Nephron (organoid): ENCODE data around the gene STAB2.
"Not testable (repeated sequence)": the region's sequence is repeated elsewhere in the genome, so short reads cannot be mapped to it uniquely, and the experiment has no call there.

Experiments used
- H3K27ac Mint-ChIP-seq, 3 experiments: 2 replicates each; pipeline ENCODE4 v1.8.0; 2020; ENCODE audit warnings: mixed read lengths in 3 of 3, mild to moderate bottlenecking in 2 of 3, moderate library complexity in 1 of 3
- H3K27me3 Mint-ChIP-seq: 2 replicates; pipeline ENCODE4 v1.8.0; 2021; ENCODE audit warnings: low read depth, mild to moderate bottlenecking, moderate library complexity, mixed read lengths
- H3K36me3 Mint-ChIP-seq: 2 replicates; pipeline ENCODE4 v1.8.0; 2020; ENCODE audit warnings: low read depth, mixed read lengths
- H3K4me1 Mint-ChIP-seq: 2 replicates; pipeline ENCODE4 v1.8.0; 2020; ENCODE audit warnings: mixed read lengths
- H3K4me3 Mint-ChIP-seq, 3 experiments: 2 replicates each; pipeline ENCODE4 v1.8.0; 2020; ENCODE audit warnings: mild to moderate bottlenecking in 3 of 3, mixed read lengths in 3 of 3, moderate library complexity in 2 of 3
- H3K9me3 Mint-ChIP-seq: 2 replicates; pipeline ENCODE4 v1.8.0; 2020; ENCODE audit warnings: mixed read lengths
- CTCF ChIP-seq, 3 experiments: fragments of 200-600 bp; sonication (generic); IDR thresholded peaks; one replicate each; pipeline ENCODE4 v1.5.0; 2021; ENCODE audit warnings: antibody characterized with exemption in 3 of 3; ENCODE audit not compliant: unreplicated experiment in 3 of 3

Gene STAB2

GRCh38 chr12:103807561-103808238, 220.6 kb downstream of the STAB2 start:
- H3K27ac Mint-ChIP-seq, result no peak overlapping the region
- peaks cover 10% of the 10 kb centered on the region for H3K36me3 Mint-ChIP-seq
- H3K9me3 Mint-ChIP-seq, result no peaks in the 10 kb centered on the region
- H3K27me3 Mint-ChIP-seq, result no peaks in the 10 kb centered on the region
- H3K4me1 Mint-ChIP-seq, result peaks cover 19% of the 10 kb centered on the region
- TF ChIP-seq CTCF (IDR thresholded peaks at IDR 0.05; ENCODE audit: unreplicated experiment in 3 of 3), result no peak
- no peak overlapping the region for H3K4me3 Mint-ChIP-seq

- Mint-ChIP-seq H3K27me3 (peaks cover 3% of the 10 kb centered on the region), H3K27ac (no peak overlapping the region), H3K9me3 (no peaks in the 10 kb centered on the region), H3K4me3 (no peak overlapping the region), H3K36me3 (peaks cover 11% of the 10 kb centered on the region), H3K4me1 (peaks cover 17% of the 10 kb centered on the region)
- no peak for TF ChIP-seq CTCF (IDR thresholded peaks at IDR 0.05; ENCODE audit: unreplicated experiment in 3 of 3)
Observed at GRCh38 chr12:103808239-103808880, 221.3 kb downstream of the STAB2 start.

- H3K9me3 Mint-ChIP-seq, result no peaks in the 10 kb centered on the region
- no peak overlapping the region for H3K27ac Mint-ChIP-seq
- H3K4me1 Mint-ChIP-seq, result peaks cover 22% of the 10 kb centered on the region
- no peak overlapping the region for H3K4me3 Mint-ChIP-seq
- H3K27me3 Mint-ChIP-seq, result peaks cover 3% of the 10 kb centered on the region
- TF ChIP-seq CTCF (IDR thresholded peaks at IDR 0.05; ENCODE audit: unreplicated experiment in 3 of 3), result no peak
- H3K36me3 Mint-ChIP-seq, result peaks cover 13% of the 10 kb centered on the region
Observed at GRCh38 chr12:103809154-103809553, 222.1 kb downstream of the STAB2 start.

GRCh38 chr12:103809639-103810038, 222.6 kb downstream of the STAB2 start:
- not testable (repeated sequence) for H3K27me3 Mint-ChIP-seq, H3K9me3 Mint-ChIP-seq, H3K27ac Mint-ChIP-seq, H3K4me3 Mint-ChIP-seq
- H3K4me1 Mint-ChIP-seq, result peaks cover 27% of the 10 kb centered on the region
- H3K36me3 Mint-ChIP-seq, result peaks cover 13% of the 10 kb centered on the region

GRCh38 chr12:103810111-103810510, 223.0 kb downstream of the STAB2 start:
- no peaks in the 10 kb centered on the region for H3K9me3 Mint-ChIP-seq
- H3K4me3 Mint-ChIP-seq, result no peak overlapping the region

GRCh38 chr12:103811791-103812190, 224.7 kb downstream of the STAB2 start:
- Mint-ChIP-seq H3K27ac (no peak overlapping the region), H3K4me3 (no peak overlapping the region), H3K27me3 (peaks cover 3% of the 10 kb centered on the region), H3K9me3 (no peaks in the 10 kb centered on the region), H3K4me1 (peaks cover 31% of the 10 kb centered on the region), H3K36me3 (peaks cover 11% of the 10 kb centered on the region)
- TF ChIP-seq CTCF (IDR thresholded peaks at IDR 0.05; ENCODE audit: unreplicated experiment in 3 of 3), result no peak

More at GRCh38 chr12:103810111-103810510, 223.0 kb downstream of the STAB2 start:
- Mint-ChIP-seq H3K27me3 (peaks cover 3% of the 10 kb centered on the region), H3K36me3 (peaks cover 13% of the 10 kb centered on the region), H3K4me1 (peaks cover 31% of the 10 kb centered on the region), H3K27ac (no peak overlapping the region)
- TF ChIP-seq CTCF (IDR thresholded peaks at IDR 0.05; ENCODE audit: unreplicated experiment in 3 of 3), result no peak
